Measurements from ENCODE around the gene CSF1.

CSF1 gene

GRCh38 chr1:109960745-109961094 is 50.1 kb downstream of the CSF1 start:
- Mint-ChIP-seq H3K27ac (peak overlapping the region; percentile 28 to 70 (median 44)), H3K36me3 (ENCODE audit: low read depth) (no peaks in the 10 kb centered on the region), H3K9me3 (peaks cover 6% of the 10 kb centered on the region), H3K4me1 (peaks cover 24% of the 10 kb centered on the region), H3K4me3 (no peak overlapping the region), H3K27me3 (ENCODE audit: low read depth) (no peaks in the 10 kb centered on the region)
- TF ChIP-seq CTCF (IDR thresholded peaks at IDR 0.05; ENCODE audit: unreplicated experiment in 3 of 3): no peak

- TF ChIP-seq CTCF (IDR thresholded peaks at IDR 0.05; ENCODE audit: unreplicated experiment in 3 of 3): no peak
- Mint-ChIP-seq H3K4me1 (peaks cover 13% of the 10 kb centered on the region), H3K27ac (no peak overlapping the region), H3K4me3 (no peak overlapping the region), H3K9me3 (peaks cover 6% of the 10 kb centered on the region), H3K27me3 (ENCODE audit: low read depth) (no peaks in the 10 kb centered on the region), H3K36me3 (ENCODE audit: low read depth) (no peaks in the 10 kb centered on the region)
These were observed 53.2 kb downstream of the CSF1 start for GRCh38 chr1:109963864-109964263.

- no peak overlapping the region for H3K4me3 Mint-ChIP-seq
- H3K27ac Mint-ChIP-seq: no peak overlapping the region
- TF ChIP-seq CTCF (IDR thresholded peaks at IDR 0.05; ENCODE audit: unreplicated experiment in 3 of 3): no peak
- peaks cover 6% of the 10 kb centered on the region for H3K9me3 Mint-ChIP-seq
- no peaks in the 10 kb centered on the region for H3K36me3 Mint-ChIP-seq (ENCODE audit: low read depth)
- H3K27me3 Mint-ChIP-seq (ENCODE audit: low read depth): no peaks in the 10 kb centered on the region
- no peaks in the 10 kb centered on the region for H3K4me1 Mint-ChIP-seq
These were observed 58.6 kb downstream of the CSF1 start for GRCh38 chr1:109969146-109969829.

GRCh38 chr1:109969907-109970306 is 59.3 kb downstream of the CSF1 start:
- no peak overlapping the region for H3K27ac Mint-ChIP-seq

GRCh38 chr1:109971559-109971958 is 60.9 kb downstream of the CSF1 start:
- no peaks in the 10 kb centered on the region for H3K36me3 Mint-ChIP-seq (ENCODE audit: low read depth)
- H3K27me3 Mint-ChIP-seq (ENCODE audit: low read depth): no peaks in the 10 kb centered on the region
- H3K9me3 Mint-ChIP-seq: no peaks in the 10 kb centered on the region
- no peak overlapping the region for H3K27ac Mint-ChIP-seq
- TF ChIP-seq CTCF (IDR thresholded peaks at IDR 0.05; ENCODE audit: unreplicated experiment in 3 of 3): no peak
- H3K4me3 Mint-ChIP-seq: no peak overlapping the region
- no peaks in the 10 kb centered on the region for H3K4me1 Mint-ChIP-seq

More at GRCh38 chr1:109969907-109970306, 59.3 kb downstream of the CSF1 start:
- Mint-ChIP-seq H3K4me1 (no peaks in the 10 kb centered on the region), H3K9me3 (peaks cover 6% of the 10 kb centered on the region), H3K27me3 (ENCODE audit: low read depth) (no peaks in the 10 kb centered on the region), H3K36me3 (ENCODE audit: low read depth) (no peaks in the 10 kb centered on the region), H3K4me3 (no peak overlapping the region)
- TF ChIP-seq CTCF (IDR thresholded peaks at IDR 0.05; ENCODE audit: unreplicated experiment in 3 of 3): no peak

- Mint-ChIP-seq H3K36me3 (ENCODE audit: low read depth) (no peaks in the 10 kb centered on the region), H3K4me1 (peaks cover 5% of the 10 kb centered on the region), H3K27me3 (ENCODE audit: low read depth) (no peaks in the 10 kb centered on the region), H3K4me3 (no peak overlapping the region), H3K9me3 (no peaks in the 10 kb centered on the region), H3K27ac (no peak overlapping the region)
- TF ChIP-seq CTCF (IDR thresholded peaks at IDR 0.05; ENCODE audit: unreplicated experiment in 3 of 3): no peak
These were observed 63.5 kb downstream of the CSF1 start for GRCh38 chr1:109974191-109974590.

Measured in nephron (organoid).